GM21515 (cell line): ENCODE measurements around the gene VEPH1.

Experiments used
- ATAC-seq: cut with Tn5 transposase; IDR thresholded peaks from one replicate; pipeline ENCODE4 v1.9.1; 2021; ENCODE audit not compliant: unreplicated experiment

Gene VEPH1

GRCh38 chr3:157393113-157393512, 110.1 kb downstream of the VEPH1 start:
- ATAC-seq = no peak

- ATAC-seq = no peak
These were observed 111.1 kb downstream of the VEPH1 start for GRCh38 chr3:157392104-157392503.

DNA sequence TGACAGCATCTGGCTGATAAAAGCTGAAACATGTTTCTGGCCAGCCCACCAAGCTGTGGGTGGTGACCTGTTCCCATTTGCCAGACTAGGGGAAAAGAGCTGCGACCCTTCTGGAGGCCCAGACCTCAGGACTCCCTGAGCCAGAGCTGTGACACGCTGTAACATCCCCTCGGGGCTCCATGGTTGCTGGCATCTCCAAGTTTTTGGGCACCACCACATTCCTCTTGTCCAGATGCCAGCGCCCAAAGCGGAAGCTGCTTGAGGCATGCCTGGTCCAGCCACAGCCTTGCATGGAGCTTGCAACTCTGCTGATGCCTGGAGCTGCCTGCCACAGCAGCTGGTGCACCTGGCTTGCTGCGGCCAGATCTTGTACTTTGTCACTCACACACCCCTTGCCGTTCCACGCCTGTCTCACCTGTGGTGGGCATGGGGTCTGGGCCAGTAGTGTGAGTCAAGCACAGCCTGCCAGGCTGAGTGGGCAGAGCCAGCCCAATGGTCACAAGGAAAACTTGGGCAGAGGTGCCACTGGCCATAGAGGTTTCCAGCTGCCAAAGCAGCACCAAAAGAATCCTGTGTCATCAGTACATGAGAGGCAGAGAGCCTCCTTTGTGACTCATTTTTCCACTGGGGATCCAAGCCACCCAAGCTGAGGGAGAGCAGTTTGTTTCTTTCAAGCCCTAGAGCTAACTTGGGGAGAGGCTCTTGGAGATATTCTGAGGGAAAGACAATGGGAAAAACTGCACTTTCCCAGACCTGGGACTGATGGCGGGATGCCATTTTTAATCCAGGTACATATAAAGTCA, 112.3 kb downstream of the VEPH1 start:
- ATAC-seq = no peak

GRCh38 chr3:157388976-157389375, 114.2 kb downstream of the VEPH1 start:
- no peak for ATAC-seq

GRCh38 chr3:157387708-157388435, 115.3 kb downstream of the VEPH1 start:
- no peak for ATAC-seq

- no peak for ATAC-seq
These were observed 118.7 kb downstream of the VEPH1 start for GRCh38 chr3:157384491-157384890.

GRCh38 chr3:157384031-157384430, 119.2 kb downstream of the VEPH1 start:
- ATAC-seq = no peak

DNA sequence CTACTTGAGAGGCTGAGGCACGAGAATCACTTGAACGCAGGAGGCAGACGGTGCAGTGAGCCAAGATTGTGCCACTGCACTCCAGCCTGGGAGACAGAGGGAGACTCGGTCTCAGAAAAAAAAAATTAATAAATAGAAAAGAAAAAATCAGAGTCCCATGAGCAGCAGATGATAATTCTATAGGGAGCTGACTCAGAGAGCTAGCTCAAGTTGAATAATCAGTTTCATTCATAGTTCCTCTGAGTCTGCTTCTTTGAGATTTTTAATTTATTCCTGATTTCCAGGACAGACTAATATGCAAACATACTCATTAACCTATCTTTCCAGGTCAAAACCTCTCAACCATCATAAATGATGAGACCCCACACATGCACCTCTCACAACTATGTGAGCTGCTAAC, 121.6 kb downstream of the VEPH1 start:
- ATAC-seq = no peak

- no peak for ATAC-seq
These were observed 123.6 kb downstream of the VEPH1 start for GRCh38 chr3:157379525-157380140.

GRCh38 chr3:157376603-157377300, 126.5 kb downstream of the VEPH1 start:
- no peak for ATAC-seq

GRCh38 chr3:157375342-157375986, 127.8 kb downstream of the VEPH1 start:
- no peak for ATAC-seq

DNA sequence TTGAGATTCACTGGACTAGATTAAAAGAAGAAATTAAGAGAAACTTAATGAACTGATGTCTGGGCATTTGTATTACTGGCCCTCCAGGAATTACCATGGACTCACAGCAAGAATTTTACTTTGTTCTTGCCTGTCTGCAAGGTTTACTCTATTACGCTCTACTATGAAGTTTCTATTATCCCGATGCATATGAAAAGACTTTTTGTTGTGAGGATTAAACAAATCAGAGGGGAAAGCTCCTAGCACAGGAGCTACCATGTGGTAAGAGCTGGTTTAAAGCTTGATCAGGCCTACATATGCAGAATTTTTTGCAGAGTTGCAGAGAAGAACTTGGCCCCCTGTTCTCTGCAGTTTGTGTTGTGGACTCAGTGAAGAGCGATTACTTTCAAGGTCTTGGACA, 128.3 kb downstream of the VEPH1 start:
- no peak for ATAC-seq

DNA sequence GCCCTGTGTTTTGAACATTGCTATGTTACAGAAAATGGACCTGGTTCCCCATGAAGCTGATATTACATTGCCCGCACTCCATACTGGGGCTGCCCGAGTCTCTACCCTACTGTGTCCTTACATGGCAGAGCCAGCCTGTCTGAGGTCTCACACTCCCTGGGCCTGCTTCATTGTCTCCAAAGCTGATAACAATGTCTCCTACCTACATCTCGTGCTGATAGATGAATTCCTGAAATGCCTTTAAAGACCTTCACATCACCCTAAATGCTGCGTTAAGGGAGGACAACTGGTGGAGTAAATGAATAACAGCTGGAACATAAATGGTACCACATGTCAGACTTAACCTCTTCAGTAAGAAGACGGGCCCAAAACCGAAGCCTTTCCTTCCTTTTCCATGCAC, 129.4 kb downstream of the VEPH1 start:
- no peak for ATAC-seq

- ATAC-seq = no peak
These were observed 132.3 kb downstream of the VEPH1 start for GRCh38 chr3:157370867-157371266.

GRCh38 chr3:157369727-157370421, 133.3 kb downstream of the VEPH1 start:
- ATAC-seq = no peak

GRCh38 chr3:157368171-157368570, 135.0 kb downstream of the VEPH1 start:
- ATAC-seq = no peak

DNA sequence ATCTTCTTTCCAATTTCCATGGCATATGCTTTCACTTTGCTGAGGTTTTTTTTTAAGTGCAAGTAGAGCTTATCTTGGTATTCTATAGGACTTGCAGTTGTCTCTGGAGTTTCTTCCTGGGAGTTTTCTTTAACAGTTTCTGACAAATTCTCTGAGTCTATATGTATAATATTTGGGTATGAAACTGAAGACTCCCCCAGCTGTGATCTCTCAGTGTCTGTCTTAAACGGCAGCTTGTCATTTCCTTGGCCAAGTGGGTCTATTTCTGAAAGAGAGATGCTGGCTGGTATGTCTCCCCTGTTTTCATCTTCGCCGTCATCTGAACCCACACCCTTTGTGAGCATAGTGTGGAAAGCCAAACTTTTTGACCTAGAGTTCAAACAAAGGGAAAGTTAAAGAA, 139.8 kb downstream of the VEPH1 start:
- no peak for ATAC-seq

GRCh38 chr3:157362348-157362747, 140.9 kb downstream of the VEPH1 start:
- ATAC-seq = no peak

- no peak for ATAC-seq
These were observed 143.2 kb downstream of the VEPH1 start for GRCh38 chr3:157360044-157360443.

- no peak for ATAC-seq
These were observed 146.7 kb downstream of the VEPH1 start for GRCh38 chr3:157356541-157356940.
